Measurements from ENCODE around the gene ISM1.

The ISM1 gene

GRCh38 chr20:13238001-13238653, 17.1 kb downstream of the ISM1 start:
- DNase-seq (ENCODE audit: low read depth, low spot score), result no peak
- in situ Hi-C loops (cut with HindIII; ENCODE audit: low sequenced_read_pairs), result no loop called here
- no peak overlapping the region for H3K4me3 ChIP-seq (ENCODE audit: low read depth, low read length)
- TF ChIP-seq CTCF (IDR thresholded peaks at IDR 0.05; ENCODE audit: low read depth, low read length), result no peak

- DNase-seq (ENCODE audit: low read depth, low spot score), result no peak
- no peak for TF ChIP-seq CTCF (IDR thresholded peaks at IDR 0.05; ENCODE audit: low read depth, low read length)
- H3K4me3 ChIP-seq (ENCODE audit: low read depth, low read length), result no peak overlapping the region
- in situ Hi-C loops (cut with HindIII; ENCODE audit: low sequenced_read_pairs), result no loop called here
Observed at GRCh38 chr20:13243826-13244376, 22.8 kb downstream of the ISM1 start.

GRCh38 chr20:13245250-13245723, 24.2 kb downstream of the ISM1 start:
- in situ Hi-C loops (cut with HindIII; ENCODE audit: low sequenced_read_pairs), result no loop called here
- no peak for TF ChIP-seq CTCF (IDR thresholded peaks at IDR 0.05; ENCODE audit: low read depth, low read length)
- no peak for DNase-seq (ENCODE audit: low read depth, low spot score)
- no peak overlapping the region for H3K4me3 ChIP-seq (ENCODE audit: low read depth, low read length)

- no peak overlapping the region for H3K4me3 ChIP-seq (ENCODE audit: low read depth, low read length)
- in situ Hi-C loops (cut with HindIII; ENCODE audit: low sequenced_read_pairs), result no loop called here
- DNase-seq (ENCODE audit: low read depth, low spot score), result no peak
- TF ChIP-seq CTCF (IDR thresholded peaks at IDR 0.05; ENCODE audit: low read depth, low read length), result no peak
Observed at GRCh38 chr20:13249118-13249797, 28.2 kb downstream of the ISM1 start.

GRCh38 chr20:13249798-13250170, 28.7 kb downstream of the ISM1 start:
- DNase-seq (ENCODE audit: low read depth, low spot score), result no peak
- in situ Hi-C loops (cut with HindIII; ENCODE audit: low sequenced_read_pairs), result no loop called here
- H3K4me3 ChIP-seq (ENCODE audit: low read depth, low read length), result no peak overlapping the region
- TF ChIP-seq CTCF (IDR thresholded peaks at IDR 0.05; ENCODE audit: low read depth, low read length), result no peak

- no peak for DNase-seq (ENCODE audit: low read depth, low spot score)
- in situ Hi-C loops (cut with HindIII; ENCODE audit: low sequenced_read_pairs), result no loop called here
- TF ChIP-seq CTCF (IDR thresholded peaks at IDR 0.05; ENCODE audit: low read depth, low read length), result no peak
- H3K4me3 ChIP-seq (ENCODE audit: low read depth, low read length), result no peak overlapping the region
Observed at GRCh38 chr20:13250251-13250650, 29.2 kb downstream of the ISM1 start.
